Activated CD8-positive, alpha-beta memory T cell treated with anti-CD3 and anti-CD28 coated beads for 48 hours (primary cell): ENCODE data around the gene FHL2.
"Not testable (repeated sequence)": the region's sequence is repeated elsewhere in the genome, so short reads cannot be mapped to it uniquely, and the experiment has no call there.

ENCODE experiments used
- DNase-seq, 3 experiments: peaks; one replicate each; pipeline ENCODE4 v3.0.0-alpha.2; 2020; ENCODE audit warnings: low read depth in 2 of 3, low spot score in 2 of 3

Gene FHL2

DNA sequence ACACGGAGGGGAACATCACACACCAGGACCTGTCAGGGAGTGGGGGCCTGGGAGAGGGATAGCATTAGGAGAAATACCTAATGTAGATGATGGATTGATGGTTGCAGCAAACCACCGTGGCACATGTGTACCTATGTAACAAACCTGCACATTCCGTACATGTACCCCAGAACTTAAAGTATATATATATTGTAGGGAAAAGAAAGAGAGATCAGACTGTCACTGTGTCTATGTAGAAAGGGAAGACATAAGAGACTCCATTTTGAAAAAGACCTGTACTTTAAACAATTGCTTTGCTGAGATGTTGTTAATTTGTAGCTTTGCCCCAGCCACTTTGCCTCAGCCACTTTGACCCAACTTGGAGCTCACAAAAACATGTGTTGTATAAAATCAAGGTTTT lies 26.0 kb upstream of the FHL2 start:
- DNase-seq = not testable (repeated sequence)

DNA sequence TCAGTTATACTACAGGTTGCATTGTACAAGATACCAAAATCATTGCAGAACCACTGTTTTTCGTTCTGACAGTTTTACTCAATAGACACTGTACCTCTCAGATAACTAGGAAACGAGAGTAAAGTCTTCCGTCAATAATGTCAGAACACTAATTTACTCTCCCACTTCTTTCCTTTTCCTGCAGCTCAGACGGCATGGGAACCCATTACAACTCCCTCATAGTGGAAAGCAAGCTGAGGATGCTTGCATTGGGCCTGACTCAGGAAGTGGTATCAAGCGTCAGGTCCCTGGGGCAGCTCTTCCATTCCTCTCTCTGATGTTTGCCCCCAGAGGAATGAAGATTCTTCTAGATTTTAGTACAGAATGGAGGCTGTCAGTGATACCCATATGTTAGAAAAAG lies 23.9 kb upstream of the FHL2 start:
- DNase-seq = no peak

GRCh38 chr2:105421053-105421452 lies 22.2 kb upstream of the FHL2 start:
- no peak for DNase-seq

DNA sequence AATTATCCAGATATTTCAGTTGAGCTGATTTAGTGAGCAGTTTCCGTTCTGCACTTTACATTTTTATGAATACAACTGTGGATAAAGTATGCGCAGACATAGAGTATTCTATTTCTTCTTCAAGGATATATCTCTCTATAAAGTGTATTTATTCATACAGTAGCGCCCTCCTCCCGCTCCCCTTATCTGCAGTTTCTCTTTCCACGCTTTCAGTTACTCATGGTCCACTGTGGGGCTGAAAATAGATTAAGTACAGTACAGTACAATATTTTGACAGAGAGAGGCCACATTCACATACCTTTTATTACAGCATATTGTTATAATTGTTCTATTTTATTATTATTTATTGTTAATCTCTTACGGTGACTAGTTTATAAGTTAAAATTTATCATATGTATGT lies 19.7 kb upstream of the FHL2 start:
- DNase-seq = no peak

- DNase-seq = no peak
These were observed 19.1 kb upstream of the FHL2 start for GRCh38 chr2:105417857-105418436.

DNA sequence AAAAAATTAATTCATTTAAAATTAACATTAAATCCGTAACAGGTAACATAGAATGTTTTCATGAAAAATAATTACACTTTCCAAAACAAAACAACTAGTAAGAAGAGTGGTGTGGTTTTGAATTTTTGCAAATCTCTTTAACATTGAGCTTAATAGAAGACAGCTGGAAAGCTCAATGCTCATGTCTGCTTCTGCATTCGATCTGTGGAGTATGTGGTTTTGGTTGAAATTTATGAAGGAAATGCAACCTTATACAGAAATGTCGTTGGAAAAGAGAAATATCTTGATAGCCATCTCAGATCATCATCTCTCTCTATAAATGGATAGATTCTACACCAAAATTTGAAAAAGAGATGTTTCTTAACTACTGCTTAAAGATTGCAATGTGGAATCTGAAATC lies 17.3 kb upstream of the FHL2 start:
- no peak for DNase-seq

- DNase-seq = no peak
These were observed 16.2 kb upstream of the FHL2 start for GRCh38 chr2:105415007-105415406.

GRCh38 chr2:105413206-105413605 lies 14.4 kb upstream of the FHL2 start:
- no peak for DNase-seq

DNA sequence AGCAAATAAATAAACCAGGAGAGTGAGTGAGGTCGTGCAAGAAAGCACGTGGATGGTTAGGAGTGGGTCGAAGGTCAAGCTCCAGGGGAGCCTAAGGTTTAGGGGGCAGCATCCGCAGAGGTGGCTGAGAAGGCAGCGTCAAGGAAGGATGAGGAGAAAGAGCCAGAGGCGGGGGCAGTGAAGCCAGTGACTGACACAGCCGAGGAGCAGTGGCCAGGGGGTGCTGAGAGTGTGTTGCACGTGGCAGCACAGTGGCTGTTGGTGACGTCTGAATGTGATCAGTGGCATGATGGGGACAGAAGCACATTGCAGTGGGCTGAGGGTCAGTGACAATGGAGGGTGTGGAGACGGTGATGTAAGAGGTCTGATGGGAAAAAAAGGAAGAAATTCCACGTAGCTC lies 13.7 kb upstream of the FHL2 start:
- DNase-seq = no peak

- no peak for DNase-seq
These were observed 13.0 kb upstream of the FHL2 start for GRCh38 chr2:105411720-105412407.

DNA sequence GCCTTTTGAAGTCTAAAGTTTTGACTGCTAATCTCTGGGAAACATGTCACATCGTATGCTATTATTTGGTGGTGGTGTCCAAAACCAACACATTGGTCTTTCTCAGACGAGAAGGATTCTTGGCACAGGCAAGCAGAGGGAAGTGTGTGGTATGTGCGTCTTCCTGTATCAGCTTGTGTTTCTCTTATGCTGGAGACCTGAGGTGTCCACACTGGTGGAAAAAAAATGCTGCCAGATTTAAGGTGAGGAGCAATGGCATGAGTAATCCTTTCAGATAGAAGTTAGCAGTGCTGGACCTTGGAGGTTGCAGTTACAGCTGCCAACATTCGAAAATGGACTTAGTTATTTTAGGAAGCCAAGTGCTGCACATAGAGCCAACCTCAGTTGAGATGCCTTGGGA lies 11.7 kb upstream of the FHL2 start:
- DNase-seq = no peak

GRCh38 chr2:105409717-105410116 lies 10.9 kb upstream of the FHL2 start:
- no peak for DNase-seq

- DNase-seq = no peak
These were observed 9.3 kb upstream of the FHL2 start for GRCh38 chr2:105407946-105408743.

- no peak for DNase-seq
These were observed 7.4 kb upstream of the FHL2 start for GRCh38 chr2:105406221-105406620.

- DNase-seq = no peak
These were observed 6.4 kb upstream of the FHL2 start for GRCh38 chr2:105405291-105405690.

DNA sequence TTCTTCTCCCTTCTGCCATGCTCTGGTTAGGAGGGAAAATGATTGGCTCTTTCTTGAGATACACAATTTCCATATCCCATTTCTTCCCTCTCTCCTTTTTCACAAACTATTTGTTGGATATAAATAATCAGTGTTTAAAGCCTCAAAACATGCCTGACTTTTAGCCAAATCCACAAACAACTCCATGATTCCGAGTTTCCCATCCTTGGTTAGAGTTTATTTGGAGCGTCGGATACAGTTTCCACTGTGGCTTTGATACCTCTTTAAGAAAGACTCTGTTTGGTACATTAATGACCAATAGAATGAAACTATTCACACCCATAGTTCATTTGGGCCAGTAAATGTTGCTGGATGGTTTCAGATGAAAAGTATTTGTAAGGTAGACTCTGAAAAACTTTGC lies 5.9 kb upstream of the FHL2 start:
- no peak for DNase-seq

GRCh38 chr2:105403783-105404698 lies 5.2 kb upstream of the FHL2 start:
- DNase-seq = no peak

DNA sequence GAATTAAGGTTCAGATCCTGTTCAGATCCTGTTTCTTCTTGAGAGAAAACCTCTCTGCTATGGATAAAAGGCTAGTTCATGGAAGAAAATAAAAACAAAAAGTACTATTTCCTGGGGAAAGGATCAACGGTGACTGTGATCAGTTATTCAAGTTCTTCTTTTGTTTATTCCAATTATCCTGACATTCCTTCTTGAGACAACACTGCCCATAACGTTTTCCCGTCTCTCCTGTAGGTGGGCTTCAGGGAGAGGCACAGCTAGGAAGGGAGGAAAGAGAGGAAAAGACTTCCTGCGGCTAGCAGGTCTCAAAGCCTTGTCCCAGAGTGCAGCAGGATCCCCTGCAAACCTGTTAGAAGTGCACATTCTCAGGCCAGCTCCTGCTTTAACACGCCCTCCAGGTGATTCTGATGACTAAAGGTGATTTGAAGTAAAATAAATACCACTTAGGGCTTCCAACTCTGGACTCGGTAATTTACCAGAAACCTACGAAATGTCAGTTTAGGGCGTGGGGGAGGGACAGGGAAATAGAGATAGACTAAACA lies 4.5 kb upstream of the FHL2 start:
- no peak for DNase-seq

- DNase-seq = no peak
These were observed 4.0 kb upstream of the FHL2 start for GRCh38 chr2:105402809-105403208.

GRCh38 chr2:105401867-105402266 lies 3.0 kb upstream of the FHL2 start:
- DNase-seq = no peak

DNA sequence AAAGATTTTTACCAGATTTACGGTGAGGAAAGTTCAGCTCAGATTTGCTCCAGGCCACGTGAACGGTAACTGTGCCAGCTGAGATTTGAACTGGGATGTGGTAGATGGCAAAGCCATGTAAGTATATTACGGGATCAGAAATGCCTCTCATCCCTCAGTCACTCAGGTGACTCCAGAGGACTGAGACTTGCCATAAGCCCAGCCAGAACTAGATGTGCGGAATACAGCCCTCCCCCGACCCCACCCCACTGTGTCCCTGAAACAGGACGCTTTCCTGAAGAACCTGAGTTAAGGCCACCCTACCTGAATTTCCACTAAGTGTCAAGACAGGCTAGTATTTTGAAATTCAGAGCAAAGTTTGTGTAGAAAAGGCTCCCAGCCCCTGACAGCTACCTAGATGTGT lies 1.3 kb upstream of the FHL2 start:
- no peak for DNase-seq
